SU-DHL-6 (cell line): ENCODE results near the gene CFAP97D2.

Experiments
- EZH2phosphoT487 ChIP-seq: fragments of 200-600 bp; sonication (generic), shearing (Covaris generic); conservative IDR thresholded peaks from 2 replicates; pipeline ENCODE4 v1.6.1; 2018; ENCODE audit warnings: mild to moderate bottlenecking, antibody characterized with exemption, low read length, moderate library complexity, mixed read lengths
- TF ChIP-seq, protein P1 (sequence below): fragments of 200-600 bp; sonication (generic); IDR thresholded peaks from one replicate; pipeline ENCODE4 v1.5.1; 2017; ENCODE audit warnings: antibody characterized with exemption, mild to moderate bottlenecking, low read length, moderate library complexity; ENCODE audit not compliant: insufficient read depth, poor library complexity, severe bottlenecking

DNA sequence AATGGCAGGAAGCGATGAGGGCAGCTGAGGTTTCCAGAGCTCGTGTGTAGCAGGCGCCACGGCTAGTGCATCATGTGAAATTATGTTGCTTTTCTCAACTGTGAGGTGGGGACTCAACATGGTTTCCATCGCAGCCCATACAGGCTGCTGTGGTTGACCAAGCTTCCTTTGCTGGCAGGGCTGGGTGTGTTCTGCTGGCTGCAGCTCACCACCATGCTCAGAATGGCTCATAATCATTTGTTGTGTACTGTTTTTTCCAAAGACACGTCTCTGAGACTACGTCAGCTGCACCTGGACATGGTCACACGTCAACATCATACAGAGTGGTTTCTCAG, 30.6 kb upstream of the CFAP97D2 start:
- TF ChIP-seq, protein P1, sequence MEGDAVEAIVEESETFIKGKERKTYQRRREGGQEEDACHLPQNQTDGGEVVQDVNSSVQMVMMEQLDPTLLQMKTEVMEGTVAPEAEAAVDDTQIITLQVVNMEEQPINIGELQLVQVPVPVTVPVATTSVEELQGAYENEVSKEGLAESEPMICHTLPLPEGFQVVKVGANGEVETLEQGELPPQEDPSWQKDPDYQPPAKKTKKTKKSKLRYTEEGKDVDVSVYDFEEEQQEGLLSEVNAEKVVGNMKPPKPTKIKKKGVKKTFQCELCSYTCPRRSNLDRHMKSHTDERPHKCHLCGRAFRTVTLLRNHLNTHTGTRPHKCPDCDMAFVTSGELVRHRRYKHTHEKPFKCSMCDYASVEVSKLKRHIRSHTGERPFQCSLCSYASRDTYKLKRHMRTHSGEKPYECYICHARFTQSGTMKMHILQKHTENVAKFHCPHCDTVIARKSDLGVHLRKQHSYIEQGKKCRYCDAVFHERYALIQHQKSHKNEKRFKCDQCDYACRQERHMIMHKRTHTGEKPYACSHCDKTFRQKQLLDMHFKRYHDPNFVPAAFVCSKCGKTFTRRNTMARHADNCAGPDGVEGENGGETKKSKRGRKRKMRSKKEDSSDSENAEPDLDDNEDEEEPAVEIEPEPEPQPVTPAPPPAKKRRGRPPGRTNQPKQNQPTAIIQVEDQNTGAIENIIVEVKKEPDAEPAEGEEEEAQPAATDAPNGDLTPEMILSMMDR, result no peak
- no peak for TF ChIP-seq EZH2phosphoT487
